Epidermal melanocyte (primary cell): ENCODE results near the gene MARK2.
A peak's percentile ranks its signal among the peaks of the same experiment; 100 is the strongest.

Experiments used
- DNase-seq: peaks from one replicate; pipeline ENCODE4 v3.0.0; 2011; ENCODE audit warnings: low spot score; ENCODE audit not compliant: insufficient read length

Gene MARK2

GRCh38 chr11:63907808-63908530, 69.1 kb downstream of the MARK2 start:
- DNase-seq: no peak

GRCh38 chr11:63908631-63909401, 69.9 kb downstream of the MARK2 start:
- DNase-seq: no peak

- no peak for DNase-seq
Observed at GRCh38 chr11:63909591-63910506, 70.9 kb downstream of the MARK2 start.

- DNase-seq: no peak
Observed at GRCh38 chr11:63910675-63911074, 71.8 kb downstream of the MARK2 start.

GRCh38 chr11:63911440-63911839, 72.5 kb downstream of the MARK2 start:
- no peak for DNase-seq

- DNase-seq: no peak
Observed at GRCh38 chr11:63911876-63912275, 73.0 kb downstream of the MARK2 start.

GRCh38 chr11:63912678-63913077, 73.8 kb downstream of the MARK2 start:
- no peak for DNase-seq

GRCh38 chr11:63913866-63914830, 75.2 kb downstream of the MARK2 start:
- no peak for DNase-seq

- no peak for DNase-seq
Observed at GRCh38 chr11:63914896-63915691, 76.2 kb downstream of the MARK2 start.

- DNase-seq: peak; percentile 74
Observed at GRCh38 chr11:63915961-63916836, 77.3 kb downstream of the MARK2 start.

GRCh38 chr11:63916837-63917691, 78.2 kb downstream of the MARK2 start, which contains the start of gene RCOR2:
Gene RCOR2, minus strand, starts transcription at chr11:63917164. Its CDS starts 708 bp downstream, at chr11:63916456.
- peak; percentile 98 for DNase-seq

- no peak for DNase-seq
Observed at GRCh38 chr11:63917692-63918506, 79.0 kb downstream of the MARK2 start.

- DNase-seq: no peak
Observed at GRCh38 chr11:63918507-63919191, 79.7 kb downstream of the MARK2 start.

GRCh38 chr11:63919267-63920125, 80.6 kb downstream of the MARK2 start:
- no peak for DNase-seq
